HG03045 (cell line): ENCODE data around the gene SOX12.
"Not testable (repeated sequence)": the region's sequence is repeated elsewhere in the genome, so short reads cannot be mapped to it uniquely, and the experiment has no call there.

Experiments
- ATAC-seq: cut with Tn5 transposase; IDR thresholded peaks from one replicate; pipeline ENCODE4 v1.9.1; 2021; ENCODE audit warnings: mild to moderate bottlenecking, moderate library complexity; ENCODE audit not compliant: unreplicated experiment

The SOX12 gene

GRCh38 chr20:376750-377149, 51.4 kb downstream of the SOX12 start:
- no peak for ATAC-seq

- ATAC-seq: not testable (repeated sequence)
Measured at GRCh38 chr20:377578-377977, 52.2 kb downstream of the SOX12 start.

GRCh38 chr20:378961-379336, 53.6 kb downstream of the SOX12 start:
- ATAC-seq: no peak
